Loucy (cell line): ENCODE measurements around the gene GRID1.

Experiments
- H2AFZ ChIP-seq: fragments of 200-600 bp; sonication (generic); 2 replicates; pipeline ENCODE4 v1.6.0; 2016; ENCODE audit warnings: antibody characterized with exemption, mild to moderate bottlenecking, low read length, moderate library complexity
- H3F3A ChIP-seq: fragments of 200-600 bp; 2 replicates; pipeline ENCODE4 v1.6.0; 2016; ENCODE audit warnings: antibody characterized with exemption, low read depth, mild to moderate bottlenecking
- H3K27me3 ChIP-seq: fragments of 200-600 bp; sonication (generic); 2 replicates; pipeline ENCODE4 v1.6.1; 2014; ENCODE audit warnings: low read length, mild to moderate bottlenecking; ENCODE audit not compliant: insufficient read depth, poor library complexity, severe bottlenecking
- H3K36me3 ChIP-seq: fragments of 200-600 bp; sonication (generic); 2 replicates; pipeline ENCODE4 v1.6.1; 2016; ENCODE audit warnings: low read length; ENCODE audit not compliant: insufficient read depth
- H3K4me1 ChIP-seq: fragments of 200-600 bp; sonication (generic); 2 replicates; pipeline ENCODE4 v1.5.1; 2014; ENCODE audit warnings: low read length, mild to moderate bottlenecking; ENCODE audit not compliant: insufficient read depth, poor library complexity, severe bottlenecking
- H3K4me2 ChIP-seq: fragments of 200-600 bp; sonication (generic); 2 replicates; pipeline ENCODE4 v1.6.0; 2014; ENCODE audit warnings: antibody characterized with exemption, low read length, low read depth, mild to moderate bottlenecking; ENCODE audit not compliant: poor library complexity, severe bottlenecking
- H3K4me3 ChIP-seq: fragments of 200-600 bp; sonication (generic); 2 replicates; pipeline ENCODE4 v1.5.1; 2014; ENCODE audit warnings: low read length, mild to moderate bottlenecking, mixed read lengths; ENCODE audit not compliant: poor library complexity, severe bottlenecking
- H3K79me2 ChIP-seq: fragments of 200-600 bp; sonication (generic); 2 replicates; pipeline ENCODE4 v1.6.1; 2014; ENCODE audit warnings: low read length; ENCODE audit not compliant: insufficient read depth
- H3K9ac ChIP-seq: fragments of 200-600 bp; sonication (generic); 2 replicates; pipeline ENCODE4 v1.6.0; 2014; ENCODE audit warnings: mild to moderate bottlenecking, low read depth, low read length, moderate library complexity; ENCODE audit not compliant: poor library complexity, severe bottlenecking
- H3K9me2 ChIP-seq: fragments of 200-600 bp; sonication (generic); replicated peaks from 2 replicates; pipeline ENCODE4 v1.6.1; 2016; ENCODE audit warnings: low read depth, low read length, mixed read lengths
- H3K9me3 ChIP-seq: fragments of 200-600 bp; sonication (generic); 2 replicates; pipeline ENCODE4 v1.6.1; 2014; ENCODE audit warnings: mild to moderate bottlenecking, antibody characterized with exemption, low read length, low read depth; ENCODE audit not compliant: insufficient read depth
- H4K20me1 ChIP-seq: fragments of 200-600 bp; sonication (generic); 2 replicates; pipeline ENCODE4 v1.6.0; 2014; ENCODE audit warnings: antibody characterized with exemption, low read length, mild to moderate bottlenecking; ENCODE audit not compliant: insufficient read depth, poor library complexity, severe bottlenecking
- EZH2phosphoT487 ChIP-seq: fragments of 200-600 bp; IDR thresholded peaks from 2 replicates; pipeline ENCODE4 v1.6.1; 2018; ENCODE audit warnings: antibody characterized with exemption, mild to moderate bottlenecking, moderate library complexity, borderline replicate concordance
- TF ChIP-seq, protein P1 (sequence below): fragments of 200-600 bp; sonication (generic); conservative IDR thresholded peaks from 2 replicates; pipeline ENCODE4 v1.5.1; 2014; ENCODE audit warnings: mild to moderate bottlenecking, antibody characterized with exemption, low read length

Gene GRID1

DNA sequence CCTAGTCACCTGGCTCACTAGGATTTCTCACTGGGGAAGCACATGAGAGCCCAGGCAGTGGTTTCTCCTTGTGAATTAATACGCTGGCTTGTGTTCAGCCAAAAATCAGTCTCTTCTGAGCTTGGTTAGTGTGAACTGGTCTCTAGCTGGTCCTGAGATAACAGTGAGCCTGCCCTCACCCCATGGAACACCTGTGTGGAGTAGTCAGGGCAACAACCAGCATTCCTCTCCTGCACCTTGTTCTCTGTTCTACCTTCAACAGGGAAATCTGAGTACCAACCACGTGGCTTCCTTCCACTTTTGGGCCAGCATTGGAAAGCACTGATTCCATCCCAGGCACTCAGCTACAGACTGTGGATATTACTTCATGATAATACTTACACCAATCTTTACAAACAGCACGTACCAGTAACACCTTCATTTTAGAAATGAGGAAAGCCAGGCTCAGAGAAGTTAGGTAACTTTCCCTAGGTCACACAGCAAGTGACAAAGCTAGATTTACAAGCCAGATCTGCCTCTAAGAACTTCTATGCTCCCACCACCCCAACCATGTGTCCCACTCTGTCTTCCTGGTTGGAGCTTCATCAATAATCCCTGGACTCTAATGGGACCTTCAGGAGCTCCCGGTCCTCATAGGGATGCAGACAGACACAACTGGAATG is 106.6 kb downstream of the GRID1 start:
- no peak overlapping the region for H3K4me2 ChIP-seq
- no peak for TF ChIP-seq EZH2phosphoT487
- TF ChIP-seq, protein P1, sequence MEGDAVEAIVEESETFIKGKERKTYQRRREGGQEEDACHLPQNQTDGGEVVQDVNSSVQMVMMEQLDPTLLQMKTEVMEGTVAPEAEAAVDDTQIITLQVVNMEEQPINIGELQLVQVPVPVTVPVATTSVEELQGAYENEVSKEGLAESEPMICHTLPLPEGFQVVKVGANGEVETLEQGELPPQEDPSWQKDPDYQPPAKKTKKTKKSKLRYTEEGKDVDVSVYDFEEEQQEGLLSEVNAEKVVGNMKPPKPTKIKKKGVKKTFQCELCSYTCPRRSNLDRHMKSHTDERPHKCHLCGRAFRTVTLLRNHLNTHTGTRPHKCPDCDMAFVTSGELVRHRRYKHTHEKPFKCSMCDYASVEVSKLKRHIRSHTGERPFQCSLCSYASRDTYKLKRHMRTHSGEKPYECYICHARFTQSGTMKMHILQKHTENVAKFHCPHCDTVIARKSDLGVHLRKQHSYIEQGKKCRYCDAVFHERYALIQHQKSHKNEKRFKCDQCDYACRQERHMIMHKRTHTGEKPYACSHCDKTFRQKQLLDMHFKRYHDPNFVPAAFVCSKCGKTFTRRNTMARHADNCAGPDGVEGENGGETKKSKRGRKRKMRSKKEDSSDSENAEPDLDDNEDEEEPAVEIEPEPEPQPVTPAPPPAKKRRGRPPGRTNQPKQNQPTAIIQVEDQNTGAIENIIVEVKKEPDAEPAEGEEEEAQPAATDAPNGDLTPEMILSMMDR: no peak

DNA sequence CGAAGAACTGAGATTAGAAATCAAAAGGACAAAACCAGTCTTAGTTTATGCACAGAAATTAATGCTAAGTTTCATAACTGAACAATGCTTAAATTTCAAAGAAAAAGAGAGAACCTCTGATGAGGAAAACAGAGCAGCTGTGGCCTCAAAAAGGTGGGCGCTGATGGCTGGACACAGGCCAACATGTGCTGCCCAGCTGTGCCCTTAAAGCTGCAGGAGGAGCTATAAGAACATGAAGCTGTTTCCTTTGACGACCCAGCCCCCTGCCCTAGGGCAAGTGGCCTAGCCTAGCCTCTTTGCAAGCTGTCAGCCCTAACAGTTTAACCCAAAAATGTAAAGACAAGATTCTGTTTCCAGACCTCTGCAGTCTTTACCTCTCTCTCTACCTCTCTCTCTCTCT is 107.7 kb downstream of the GRID1 start:
- Histone ChIP-seq H3K9me3 (no peaks in the 10 kb centered on the region), H3K79me2 (no peaks in the 10 kb centered on the region), H3F3A (no peaks in the 10 kb centered on the region), H3K9me2 (no peaks in the 10 kb centered on the region), H3K4me2 (no peak overlapping the region), H3K4me3 (no peak overlapping the region), H3K9ac (no peak overlapping the region), H3K27me3 (no peaks in the 10 kb centered on the region), H2AFZ (no peak overlapping the region), H3K36me3 (no peaks in the 10 kb centered on the region), H3K4me1 (no peaks in the 10 kb centered on the region), H4K20me1 (no peaks in the 10 kb centered on the region)
- TF ChIP-seq, protein P1: no peak
- no peak for TF ChIP-seq EZH2phosphoT487

More for the DNA sequence above, 106.6 kb downstream of the GRID1 start:
- no peaks in the 10 kb centered on the region for H3K79me2 ChIP-seq
- H3K9me2 ChIP-seq: no peaks in the 10 kb centered on the region
- no peak overlapping the region for H3K9ac ChIP-seq
- H3K36me3 ChIP-seq: no peaks in the 10 kb centered on the region
- no peaks in the 10 kb centered on the region for H4K20me1 ChIP-seq
- H2AFZ ChIP-seq: no peak overlapping the region
- no peaks in the 10 kb centered on the region for H3F3A ChIP-seq
- H3K4me1 ChIP-seq: no peaks in the 10 kb centered on the region
- no peak overlapping the region for H3K4me3 ChIP-seq
- H3K27me3 ChIP-seq: no peaks in the 10 kb centered on the region
- no peaks in the 10 kb centered on the region for H3K9me3 ChIP-seq

DNA sequence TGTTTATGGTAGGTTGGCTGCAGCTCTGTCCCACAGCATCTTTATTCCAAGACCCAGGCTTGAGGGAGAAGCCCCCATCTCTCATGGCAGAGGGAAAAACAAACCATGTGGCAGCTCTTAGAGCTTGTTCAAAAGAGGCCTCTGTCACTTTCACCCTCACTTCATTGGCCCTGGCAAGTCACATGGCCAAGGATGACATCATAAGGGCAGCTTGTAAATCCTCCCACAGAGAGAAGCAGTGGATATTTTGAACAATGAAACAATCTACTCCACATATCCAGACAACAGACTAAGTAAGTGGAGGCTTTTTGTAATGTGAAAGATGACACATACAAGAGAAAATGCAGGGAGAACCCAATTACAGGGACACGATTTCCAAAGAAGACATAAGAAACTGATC is 108.1 kb downstream of the GRID1 start:
- TF ChIP-seq, protein P1: no peak
- no peak for TF ChIP-seq EZH2phosphoT487
- Histone ChIP-seq H3F3A (no peaks in the 10 kb centered on the region), H3K36me3 (no peaks in the 10 kb centered on the region), H3K9ac (no peak overlapping the region), H3K9me2 (no peaks in the 10 kb centered on the region), H3K79me2 (no peaks in the 10 kb centered on the region), H3K4me2 (no peak overlapping the region), H3K4me1 (no peaks in the 10 kb centered on the region), H3K9me3 (no peaks in the 10 kb centered on the region), H3K4me3 (no peak overlapping the region), H2AFZ (no peak overlapping the region), H3K27me3 (no peaks in the 10 kb centered on the region), H4K20me1 (no peaks in the 10 kb centered on the region)
